Psoas muscle (tissue), 8 donors: ENCODE measurements around the gene CUL7. TPM values are rescaled to one million over a fixed set of nuclear protein-coding genes. Genes with fewer than 3 reads are reported as not detected.

ENCODE experiments used
- ATAC-seq, 4 donors: fragments of 200-7000 bp; cut with Tn5 transposase; one replicate each; pipeline ENCODE4 v1.9.1; 2020; ENCODE audit warnings: moderate library complexity in 3 of 4, mild to moderate bottlenecking in 2 of 4
- DNase-seq, 2 donors: peaks; one replicate each; pipeline ENCODE4 v3.0.0-alpha.2; 2020
- H3K27ac ChIP-seq: fragments of 200-600 bp; one replicate; pipeline ENCODE4 v1.8.0; 2022
- H3K27me3 ChIP-seq, 3 donors: fragments of 200-600 bp in 1 of 3; one replicate each; pipeline versions ENCODE4 v1.6.1 to v1.8.0; 2013 to 2022; ENCODE audit warnings: low read length in 2 of 3, mild to moderate bottlenecking in 2 of 3, moderate library complexity in 1 of 3; ENCODE audit not compliant: insufficient read depth in 3 of 3
- H3K36me3 ChIP-seq, 2 donors: fragments of 200-600 bp in 1 of 2; one replicate each; pipeline versions ENCODE4 v1.6.1 to v1.8.0; 2013 to 2022; ENCODE audit warnings: low read depth in 1 of 2, mild to moderate bottlenecking in 1 of 2, moderate library complexity in 1 of 2; ENCODE audit not compliant: insufficient read depth in 1 of 2
- H3K4me1 ChIP-seq: fragments of 200-600 bp; one replicate; pipeline ENCODE4 v1.8.0; 2022
- H3K4me3 ChIP-seq: fragments of 200-600 bp; one replicate; pipeline ENCODE4 v1.8.0; 2022; ENCODE audit warnings: mild to moderate bottlenecking
- H3K9me3 ChIP-seq: fragments of 200-600 bp; one replicate; pipeline ENCODE4 v1.8.0; 2022
- WGBS, 3 donors: extraction: QIAGEN DNeasy Blood & Tissue Kit; methylation state at CpG; one replicate each; pipeline versions ENCODE4 v1.1.6 to v1.1.7; 2013; 5-methylcytosine and 5-hydroxymethylcytosine counted together
- intact Hi-C, 2 donors: fragments of 100-400 bp; cut with DNase I; formaldehyde crosslinking; loops; one replicate each; pipeline versions ENCODE4 v1.11.0 to v1.14.2; 2022
- polyA plus RNA-seq, 3 donors: library from polyadenylated mRNA; stranded (reverse); fragments of 200-250 nt; gene quantifications; one replicate each; pipeline ENCODE4 v1.2.3, GENCODE V29; 2013
- total RNA-seq, 4 donors: library from RNA; stranded (reverse); fragmentation: NEBNext Ultra II Directional in 2 of 4; extraction: Animal tissue kit (Norgen Biotek cat#: 25700) in 2 of 4; gene quantifications; one replicate each; pipeline versions ENCODE4 v1.2.1 to v1.2.4, GENCODE V29; 2021 to 2023
- TF ChIP-seq, protein P1 (sequence below): fragments of 200-600 bp; IDR thresholded peaks from one replicate; pipeline ENCODE4 v1.8.0; 2022; ENCODE audit warnings: antibody characterized with exemption
- donor health status: healthy with polysubstance abuse.
- donor health status: DM: no; HTN: no; CAD: no; lungs with moderate emphysema.
- donor health status: Bipolar disorder and iron deficiency.
- donor health status: healthy.
- donor health status: DM: yes; HTN: yes; CAD: no.
- donor health status: DM: no; HTN: no; CAD: no.
- donor health status: DM: no; HTN: no; CAD: no.
- donor health status: DM: yes; HTN: yes; CAD: no.

The CUL7 gene
- total and polyA plus RNA-seq, 7 donors: 6.0 to 23.4 (median 11.5) TPM

DNA sequence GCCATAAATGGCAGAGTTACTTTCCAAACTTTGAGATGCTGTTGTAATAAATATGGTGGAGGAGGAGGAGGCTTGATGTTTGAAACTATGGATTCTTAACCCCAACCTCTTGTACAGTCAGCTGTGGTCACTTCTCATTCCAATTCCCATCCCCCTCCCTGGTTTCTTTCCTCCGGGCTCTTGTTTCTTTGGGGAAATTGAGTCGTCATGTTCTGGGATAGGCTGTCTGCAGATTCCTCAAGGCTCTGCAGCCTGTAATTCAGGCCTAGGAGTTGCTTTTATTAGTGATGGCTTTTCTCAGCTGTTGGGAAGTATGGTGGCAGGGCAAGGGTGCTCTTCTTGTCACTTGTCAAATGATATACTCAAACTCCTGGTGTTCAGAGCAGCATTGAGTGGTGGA lies 25.0 kb upstream of the CUL7 start:
- no peak for DNase-seq
- peaks cover 0 to 20% (median 12%) of the 10 kb centered on the region in 3 donors for H3K27me3 ChIP-seq

GRCh38 chr6:43077981-43078511 lies 24.4 kb upstream of the CUL7 start:
- Histone ChIP-seq H3K36me3 (peaks cover 0 to 19% of the 10 kb centered on the region in 2 donors), H3K4me1 (peaks cover 5% of the 10 kb centered on the region), H3K27ac (no peak overlapping the region), H3K27me3 (peaks cover 0 to 20% (median 12%) of the 10 kb centered on the region in 3 donors), H3K4me3 (no peak overlapping the region), H3K9me3 (no peaks in the 10 kb centered on the region)
- no peak for DNase-seq
- intact Hi-C loops: no loop called here
- TF ChIP-seq, protein P1, sequence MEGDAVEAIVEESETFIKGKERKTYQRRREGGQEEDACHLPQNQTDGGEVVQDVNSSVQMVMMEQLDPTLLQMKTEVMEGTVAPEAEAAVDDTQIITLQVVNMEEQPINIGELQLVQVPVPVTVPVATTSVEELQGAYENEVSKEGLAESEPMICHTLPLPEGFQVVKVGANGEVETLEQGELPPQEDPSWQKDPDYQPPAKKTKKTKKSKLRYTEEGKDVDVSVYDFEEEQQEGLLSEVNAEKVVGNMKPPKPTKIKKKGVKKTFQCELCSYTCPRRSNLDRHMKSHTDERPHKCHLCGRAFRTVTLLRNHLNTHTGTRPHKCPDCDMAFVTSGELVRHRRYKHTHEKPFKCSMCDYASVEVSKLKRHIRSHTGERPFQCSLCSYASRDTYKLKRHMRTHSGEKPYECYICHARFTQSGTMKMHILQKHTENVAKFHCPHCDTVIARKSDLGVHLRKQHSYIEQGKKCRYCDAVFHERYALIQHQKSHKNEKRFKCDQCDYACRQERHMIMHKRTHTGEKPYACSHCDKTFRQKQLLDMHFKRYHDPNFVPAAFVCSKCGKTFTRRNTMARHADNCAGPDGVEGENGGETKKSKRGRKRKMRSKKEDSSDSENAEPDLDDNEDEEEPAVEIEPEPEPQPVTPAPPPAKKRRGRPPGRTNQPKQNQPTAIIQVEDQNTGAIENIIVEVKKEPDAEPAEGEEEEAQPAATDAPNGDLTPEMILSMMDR: no peak
- no peak for ATAC-seq
- WGBS, 3 donors: 90 to 93% (median 92%) methylated on average over 6 of the region's 6 CpGs

More for the DNA sequence above, 25.0 kb upstream of the CUL7 start:
- Histone ChIP-seq H3K4me3 (no peak overlapping the region), H3K4me1 (peaks cover 5% of the 10 kb centered on the region), H3K27ac (no peak overlapping the region), H3K36me3 (peaks cover 0 to 13% of the 10 kb centered on the region in 2 donors), H3K9me3 (no peaks in the 10 kb centered on the region)
- ATAC-seq: no peak
- TF ChIP-seq, protein P1: no peak
- intact Hi-C loops: no loop called here
- WGBS, 3 donors: 85 to 90% (median 87%) methylated on average over 2 of the region's 2 CpGs

GRCh38 chr6:43077333-43077809 lies 23.7 kb upstream of the CUL7 start:
- intact Hi-C loops: no loop called here
- no peaks in the 10 kb centered on the region for H3K9me3 ChIP-seq

GRCh38 chr6:43076464-43077332 lies 23.0 kb upstream of the CUL7 start:
- peak in 1 of 2 donors; percentile 18 for DNase-seq
- H3K4me1 ChIP-seq: peaks cover 5% of the 10 kb centered on the region
- ATAC-seq: peak in 3 of 4 donors; percentile 21 to 44 (median 28)
- 2 to 4% (median 3%) methylated on average over 62 to 72 of the region's 72 CpGs for WGBS, 3 donors
- H3K27me3 ChIP-seq: peaks cover 0 to 20% (median 12%) of the 10 kb centered on the region in 3 donors
- TF ChIP-seq, protein P1: no peak
- no peaks in the 10 kb centered on the region for H3K9me3 ChIP-seq
- H3K27ac ChIP-seq: no peak overlapping the region
- peak overlapping the region; percentile 63 for H3K4me3 ChIP-seq
- intact Hi-C loops: no loop called here
- peaks cover 0 to 32% of the 10 kb centered on the region in 2 donors for H3K36me3 ChIP-seq

More at GRCh38 chr6:43077333-43077809, 23.7 kb upstream of the CUL7 start:
- no peak for ATAC-seq
- TF ChIP-seq, protein P1: no peak
- peaks cover 0 to 26% of the 10 kb centered on the region in 2 donors for H3K36me3 ChIP-seq
- H3K27me3 ChIP-seq: peaks cover 0 to 20% (median 12%) of the 10 kb centered on the region in 3 donors
- H3K4me3 ChIP-seq: peak overlapping the region; percentile 63
- WGBS, 3 donors: 51 to 62% (median 53%) methylated on average over 8 of the region's 8 CpGs
- no peak for DNase-seq
- H3K4me1 ChIP-seq: peaks cover 5% of the 10 kb centered on the region
- no peak overlapping the region for H3K27ac ChIP-seq
